Mesenteric fat pad (tissue), 1 donor: ENCODE measurements around the gene ESYT2. TPM values are rescaled to one million over a fixed set of nuclear protein-coding genes. Genes with fewer than 3 reads are reported as not detected.
A peak's percentile ranks its signal among the peaks of the same experiment; 100 is the strongest.

Experiments
- DNase-seq: peaks from one replicate; pipeline ENCODE4 v3.0.0-alpha.2; 2020; ENCODE audit warnings: low spot score
- total RNA-seq: library from RNA; stranded (reverse); fragmentation: NEBNext Ultra II Directional; extraction: Animal tissue kit (Norgen Biotek cat#: 25700); gene quantifications from one replicate; pipeline ENCODE4 v1.2.1, GENCODE V29; 2021
- donor health status: DM: yes; HTN: yes; CAD: no.

The ESYT2 gene
- total RNA-seq, 1 donor from 2014 or later, result 79.5 TPM

DNA sequence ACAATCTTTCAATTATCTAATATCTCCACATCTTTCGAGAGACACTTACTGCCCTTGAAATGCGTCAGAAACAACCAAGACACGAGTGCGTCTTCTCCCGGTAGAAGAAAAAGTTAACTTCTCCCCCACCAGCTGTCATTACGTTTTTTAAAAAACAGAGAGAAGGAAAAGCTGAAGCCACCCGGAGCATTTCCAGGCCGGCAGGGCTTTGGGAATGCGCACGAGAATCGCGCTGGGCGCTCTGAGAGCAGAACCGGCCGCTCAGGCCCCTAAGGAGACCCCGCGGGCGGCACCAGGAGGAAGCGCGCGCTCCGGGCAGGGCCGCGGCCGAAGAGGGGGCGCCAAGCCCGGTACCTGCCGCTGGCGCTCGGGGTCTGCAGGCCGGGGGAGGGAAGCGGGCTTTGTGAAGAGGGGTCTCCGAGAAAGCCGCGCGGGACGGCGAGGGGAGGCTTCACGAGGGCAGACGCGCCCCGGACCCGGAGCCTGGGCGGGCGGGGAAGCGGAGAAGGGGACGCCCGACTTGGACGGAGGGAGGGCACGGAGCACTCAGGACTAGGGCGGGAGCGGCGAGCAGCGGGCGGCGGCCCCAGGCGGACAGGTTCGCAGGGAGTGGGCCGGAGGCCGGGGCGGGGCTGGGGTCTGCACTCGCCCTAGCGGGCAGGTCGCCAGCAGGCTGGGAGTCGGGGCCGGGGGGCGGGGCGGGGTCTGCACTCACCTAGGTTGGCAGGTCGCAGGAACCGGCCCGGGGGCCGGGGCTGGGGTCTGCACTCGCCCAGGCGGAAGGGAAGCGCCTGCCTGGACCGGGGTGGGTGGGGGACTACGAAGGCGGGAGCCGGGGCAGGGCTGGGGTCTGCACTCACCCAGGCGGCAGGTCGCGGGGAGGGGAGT lies 932 bp downstream of the ESYT2 start:
- DNase-seq, result no peak

DNA sequence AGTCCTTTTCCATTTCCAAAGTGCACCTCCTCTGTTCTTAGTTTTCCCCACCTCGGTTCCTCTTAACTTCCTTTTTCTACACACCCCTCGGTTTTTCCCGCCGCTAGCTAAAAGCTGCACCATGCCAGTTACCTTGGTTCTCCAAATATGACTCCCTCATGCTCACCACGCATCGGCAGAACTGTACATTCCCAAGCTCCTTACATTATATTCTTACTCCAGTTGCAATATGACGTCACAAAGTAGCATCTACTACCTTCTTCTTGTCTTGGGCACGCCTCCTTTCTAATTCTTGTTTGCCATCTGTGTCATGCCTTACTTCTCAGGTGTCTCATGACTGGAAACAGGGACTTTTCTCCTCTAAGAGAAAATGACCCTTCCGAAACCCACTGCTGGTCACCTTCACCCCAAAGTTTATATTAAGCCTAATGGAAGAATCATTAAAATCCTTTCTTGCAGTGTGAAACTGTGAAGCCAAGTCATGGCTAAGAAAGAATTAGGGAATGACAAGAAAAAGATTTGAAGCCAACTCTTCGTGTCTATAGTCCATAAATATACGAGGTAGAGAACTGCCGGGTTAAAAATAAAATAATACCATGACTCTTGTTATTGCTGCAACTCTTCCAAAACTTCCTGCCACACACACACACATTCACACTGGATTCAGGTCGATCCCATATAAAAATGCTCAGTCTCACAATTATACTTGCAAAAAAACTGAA lies 1.7 kb downstream of the ESYT2 start:
- DNase-seq, result no peak

GRCh38 chr7:158825628-158826289 lies 3.5 kb downstream of the ESYT2 start:
- DNase-seq, result no peak

DNA sequence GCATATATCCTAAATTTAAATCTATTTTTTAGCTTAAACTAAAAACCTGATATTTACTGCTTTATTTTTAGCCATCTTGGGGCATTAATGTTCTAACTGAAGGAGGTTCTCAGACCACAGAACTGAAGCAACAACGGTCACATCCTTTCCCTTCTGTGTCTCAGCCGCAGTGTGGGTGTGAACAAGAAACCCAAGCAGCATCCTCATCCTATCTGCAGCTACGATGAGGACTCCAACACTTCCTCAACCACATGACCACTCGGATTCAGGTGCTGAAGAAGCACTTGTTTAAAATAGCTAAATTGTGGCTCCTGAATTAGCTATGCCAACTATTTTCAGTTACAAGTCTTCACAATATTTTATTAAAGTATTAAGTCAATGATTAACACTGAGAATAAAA lies 5.3 kb downstream of the ESYT2 start:
- no peak for DNase-seq

DNA sequence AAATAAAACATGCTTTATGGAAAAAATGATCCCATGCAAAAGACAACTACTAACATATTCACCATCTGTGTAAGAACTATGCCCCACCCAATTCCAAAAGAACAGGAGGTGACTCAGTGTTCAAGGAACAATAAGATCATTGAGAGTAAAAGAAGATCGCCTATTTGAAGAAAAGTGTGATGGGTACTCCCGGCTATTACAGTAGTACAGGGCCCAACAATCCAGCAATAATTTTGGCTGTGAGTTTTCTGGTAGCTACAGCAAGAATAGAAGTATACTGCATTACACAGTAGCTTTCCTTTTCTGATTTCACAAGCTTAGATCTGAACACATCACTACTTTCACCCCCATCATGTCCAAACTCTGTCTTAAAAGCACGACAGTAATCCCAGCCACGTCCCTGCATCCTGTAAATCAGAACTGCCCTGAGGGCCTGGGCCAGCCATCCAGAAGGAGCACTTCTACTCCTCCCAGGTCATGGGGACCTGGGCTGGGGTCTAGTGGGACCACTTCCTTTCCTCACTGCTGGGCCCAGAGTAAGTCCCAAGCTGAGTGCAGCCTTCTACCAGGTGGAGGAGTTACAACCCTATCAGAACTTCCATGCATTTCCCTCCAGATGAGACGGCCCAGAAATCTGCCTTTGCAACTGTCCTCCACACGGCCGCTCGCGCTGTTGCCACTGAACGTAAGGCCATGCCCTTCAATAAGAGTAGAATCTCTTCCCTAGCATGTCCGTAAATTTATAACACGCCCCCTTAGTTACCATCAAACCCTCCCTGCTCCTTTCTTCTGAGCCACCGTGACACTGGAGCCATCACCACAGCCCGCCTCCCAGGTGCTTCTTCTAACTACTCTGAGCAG lies 7.9 kb downstream of the ESYT2 start:
- DNase-seq, result no peak

DNA sequence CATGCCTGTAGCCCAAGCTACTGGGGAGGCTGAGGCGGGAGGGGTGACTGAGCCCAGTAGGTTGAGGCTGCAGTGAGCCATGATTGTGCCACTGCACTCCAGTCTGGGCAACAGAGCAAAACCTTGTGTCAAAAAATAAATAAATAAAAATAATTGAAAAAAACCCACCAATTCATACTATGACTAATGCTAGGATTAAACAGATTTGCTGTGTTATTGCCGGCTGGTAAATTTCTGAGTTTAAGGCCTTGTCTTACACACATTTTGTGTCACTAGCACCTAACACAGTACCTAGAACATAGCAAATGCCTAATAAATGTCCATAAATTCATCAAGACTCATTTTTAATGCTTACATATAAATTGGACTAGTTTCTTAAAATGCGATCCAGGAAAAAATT lies 8.7 kb downstream of the ESYT2 start:
- no peak for DNase-seq

- no peak for DNase-seq
Measured at GRCh38 chr7:158819571-158820203, 9.6 kb downstream of the ESYT2 start.

- DNase-seq, result peak; percentile 96
Measured at GRCh38 chr7:158818325-158819213, 10.7 kb downstream of the ESYT2 start.

- no peak for DNase-seq
Measured at GRCh38 chr7:158816995-158817394, 12.3 kb downstream of the ESYT2 start.

DNA sequence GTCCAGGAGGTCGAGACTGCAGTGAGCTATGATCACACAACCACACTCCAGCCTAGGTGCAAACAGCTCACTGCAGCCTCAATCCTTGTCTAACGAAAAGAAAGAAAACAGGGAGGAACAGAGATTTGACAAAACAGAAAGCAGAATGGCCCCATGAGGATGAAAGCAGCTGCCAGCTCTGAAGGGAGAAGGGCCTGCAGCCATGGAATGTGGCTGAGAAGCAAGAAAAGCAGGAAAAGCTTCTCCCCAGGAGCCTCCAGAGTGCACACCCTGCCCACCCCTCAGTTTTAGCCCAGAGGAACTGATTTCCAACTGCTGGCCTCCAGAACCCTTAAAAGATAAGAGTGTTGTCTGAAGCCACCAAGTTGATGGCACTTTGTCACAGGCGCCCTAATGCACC lies 13.0 kb downstream of the ESYT2 start:
- no peak for DNase-seq

DNA sequence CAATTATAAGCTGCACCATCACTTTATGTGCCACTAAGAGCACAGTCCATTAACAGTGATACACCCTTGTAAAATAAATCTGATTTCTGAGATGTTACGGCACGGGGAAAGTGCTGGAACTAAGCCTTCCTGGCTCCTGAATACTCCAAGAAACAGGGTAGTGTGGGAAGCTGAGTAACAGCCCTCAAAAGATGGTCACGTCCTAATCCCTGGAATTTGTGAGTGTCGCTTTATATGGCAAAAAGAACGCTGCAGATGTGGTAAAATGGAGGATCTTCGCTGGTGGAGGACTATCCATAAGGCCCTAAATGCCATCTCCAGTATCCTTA lies 13.5 kb downstream of the ESYT2 start:
- no peak for DNase-seq

- DNase-seq, result no peak
Measured at GRCh38 chr7:158815083-158815799, 14.1 kb downstream of the ESYT2 start.

DNA sequence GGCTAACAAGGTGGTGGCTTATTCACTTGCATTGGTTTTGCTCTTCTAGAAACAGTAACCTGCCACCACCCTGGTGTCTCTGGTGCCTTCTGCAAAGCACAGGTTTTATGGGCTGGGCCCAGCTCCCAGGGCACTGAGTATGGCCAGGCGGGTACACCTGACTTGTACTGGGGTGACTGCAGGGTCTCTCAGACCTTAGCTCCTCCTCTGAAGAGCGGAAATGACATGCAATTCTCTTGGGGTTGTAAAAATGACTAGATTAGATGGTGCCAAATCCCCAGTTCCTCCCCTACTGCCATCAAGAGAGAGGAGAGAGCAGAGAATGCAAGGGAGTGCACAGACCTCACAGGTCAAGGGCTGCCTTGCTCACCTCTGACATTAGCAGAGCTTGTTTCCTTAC lies 14.7 kb downstream of the ESYT2 start:
- no peak for DNase-seq

DNA sequence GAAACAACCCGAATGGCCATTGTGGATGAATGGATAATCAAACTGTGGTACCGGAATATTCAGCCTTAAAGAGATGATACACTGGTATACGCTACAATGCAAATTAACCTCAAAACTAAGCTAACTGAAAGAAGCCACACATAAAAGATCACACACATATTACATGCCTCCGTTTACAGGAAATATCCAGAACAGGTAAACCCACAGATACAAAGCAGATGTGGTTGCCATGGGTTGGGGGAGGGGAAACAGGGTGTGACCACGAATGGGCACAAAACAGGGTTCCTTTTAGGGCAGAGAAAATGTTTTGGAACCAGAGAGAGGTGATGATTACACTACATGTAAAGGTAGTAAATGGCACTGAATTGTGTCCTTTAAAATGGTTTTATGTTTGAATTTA lies 16.6 kb downstream of the ESYT2 start:
- DNase-seq, result no peak

GRCh38 chr7:158811894-158812293 lies 17.4 kb downstream of the ESYT2 start:
- DNase-seq, result no peak

- DNase-seq, result no peak
Measured at GRCh38 chr7:158811461-158811860, 17.8 kb downstream of the ESYT2 start.

GRCh38 chr7:158810846-158811245 lies 18.5 kb downstream of the ESYT2 start:
- DNase-seq, result no peak

DNA sequence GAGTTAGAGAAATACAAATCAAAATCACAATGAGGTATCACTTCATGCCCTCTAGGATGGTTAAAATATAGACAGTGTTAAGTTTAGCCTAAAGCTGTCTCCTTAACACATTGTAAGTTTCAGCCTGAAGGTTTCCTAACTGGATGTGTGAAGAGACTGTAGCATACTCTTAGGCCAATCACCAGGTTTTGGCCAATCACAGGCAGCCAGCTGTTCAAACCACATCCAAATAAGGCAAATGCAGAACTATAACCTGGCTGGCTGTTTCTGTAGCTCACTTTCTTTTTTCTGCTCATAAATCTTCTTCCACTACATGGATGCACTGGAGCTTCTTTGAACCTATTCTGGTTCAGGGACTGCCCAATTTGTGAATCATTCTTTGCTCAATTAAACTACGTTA lies 19.7 kb downstream of the ESYT2 start:
- no peak for DNase-seq

GRCh38 chr7:158808126-158808525 lies 21.2 kb downstream of the ESYT2 start:
- DNase-seq, result no peak
